Skeletal muscle satellite cell (primary cell): ENCODE measurements around the gene ATPAF1.

ENCODE experiments used
- H3K27me3 ChIP-seq: 2 replicates; pipeline ENCODE4 v1.7.0; 2013; ENCODE audit warnings: low read length; ENCODE audit not compliant: control insufficient read depth, insufficient read depth
- H3K36me3 ChIP-seq: 2 replicates; pipeline ENCODE4 v1.7.0; 2013; ENCODE audit warnings: mild to moderate bottlenecking, control low read depth, low read length; ENCODE audit not compliant: insufficient read depth
- H3K4me1 ChIP-seq: 2 replicates; pipeline ENCODE4 v1.7.0; 2013; ENCODE audit warnings: low read length; ENCODE audit not compliant: control insufficient read depth, insufficient read depth
- H3K4me2 ChIP-seq: 2 replicates; pipeline ENCODE4 v1.7.0; 2013; ENCODE audit warnings: mild to moderate bottlenecking, low read length
- H3K4me3 ChIP-seq: 2 replicates; pipeline ENCODE4 v1.7.0; 2013; ENCODE audit warnings: low read length
- H3K9ac ChIP-seq: 2 replicates; pipeline ENCODE4 v1.7.0; 2013; ENCODE audit warnings: mild to moderate bottlenecking, low read depth, low read length, moderate library complexity
- H3K9me3 ChIP-seq: replicated peaks from 2 replicates; pipeline ENCODE4 v1.7.0; 2013; ENCODE audit warnings: mild to moderate bottlenecking, control low read depth, low read length

The ATPAF1 gene

GRCh38 chr1:46691997-46692790, 24.0 kb upstream of the ATPAF1 start:
- Histone ChIP-seq H3K4me2 (no peak overlapping the region), H3K9me3 (no peaks in the 10 kb centered on the region), H3K36me3 (peaks cover 70% of the 10 kb centered on the region), H3K27me3 (no peaks in the 10 kb centered on the region), H3K9ac (no peak overlapping the region), H3K4me3 (no peak overlapping the region), H3K4me1 (peaks cover 8% of the 10 kb centered on the region)

GRCh38 chr1:46690931-46691421, 22.8 kb upstream of the ATPAF1 start:
- Histone ChIP-seq H3K4me1 (peaks cover 9% of the 10 kb centered on the region), H3K27me3 (no peaks in the 10 kb centered on the region), H3K4me2 (no peak overlapping the region), H3K4me3 (no peak overlapping the region), H3K36me3 (peaks cover 74% of the 10 kb centered on the region), H3K9me3 (no peaks in the 10 kb centered on the region), H3K9ac (no peak overlapping the region)

- H3K4me3 ChIP-seq: no peak overlapping the region
- H3K27me3 ChIP-seq: no peaks in the 10 kb centered on the region
Measured at GRCh38 chr1:46689897-46690296, 21.7 kb upstream of the ATPAF1 start.

GRCh38 chr1:46689356-46689755, 21.2 kb upstream of the ATPAF1 start:
- no peaks in the 10 kb centered on the region for H3K27me3 ChIP-seq
- H3K4me3 ChIP-seq: no peak overlapping the region
- peaks cover 9% of the 10 kb centered on the region for H3K4me1 ChIP-seq
- H3K36me3 ChIP-seq: peaks cover 79% of the 10 kb centered on the region
- no peak overlapping the region for H3K4me2 ChIP-seq
- no peaks in the 10 kb centered on the region for H3K9me3 ChIP-seq
- H3K9ac ChIP-seq: no peak overlapping the region

More at GRCh38 chr1:46689897-46690296, 21.7 kb upstream of the ATPAF1 start:
- no peak overlapping the region for H3K9ac ChIP-seq
- H3K4me2 ChIP-seq: no peak overlapping the region
- peaks cover 9% of the 10 kb centered on the region for H3K4me1 ChIP-seq
- no peaks in the 10 kb centered on the region for H3K9me3 ChIP-seq
- peaks cover 74% of the 10 kb centered on the region for H3K36me3 ChIP-seq

- Histone ChIP-seq H3K36me3 (peaks cover 92% of the 10 kb centered on the region), H3K4me3 (no peak overlapping the region), H3K4me2 (no peak overlapping the region), H3K9ac (no peak overlapping the region), H3K9me3 (no peaks in the 10 kb centered on the region), H3K27me3 (no peaks in the 10 kb centered on the region), H3K4me1 (peaks cover 9% of the 10 kb centered on the region)
Measured at GRCh38 chr1:46687921-46688509, 19.9 kb upstream of the ATPAF1 start.

GRCh38 chr1:46687093-46687659, 19.0 kb upstream of the ATPAF1 start:
- Histone ChIP-seq H3K27me3 (no peaks in the 10 kb centered on the region), H3K4me2 (no peak overlapping the region), H3K4me3 (no peak overlapping the region), H3K9me3 (no peaks in the 10 kb centered on the region), H3K36me3 (peaks cover 97% of the 10 kb centered on the region), H3K4me1 (peaks cover 9% of the 10 kb centered on the region), H3K9ac (no peak overlapping the region)

GRCh38 chr1:46686255-46686654, 18.1 kb upstream of the ATPAF1 start:
- peaks cover 9% of the 10 kb centered on the region for H3K4me1 ChIP-seq
- no peak overlapping the region for H3K4me3 ChIP-seq

GRCh38 chr1:46684670-46685069, 16.5 kb upstream of the ATPAF1 start:
- no peak overlapping the region for H3K4me3 ChIP-seq
- H3K4me2 ChIP-seq: no peak overlapping the region
- no peaks in the 10 kb centered on the region for H3K27me3 ChIP-seq
- H3K9ac ChIP-seq: no peak overlapping the region
- no peaks in the 10 kb centered on the region for H3K9me3 ChIP-seq
- H3K36me3 ChIP-seq: peaks cover 86% of the 10 kb centered on the region
- peaks cover 9% of the 10 kb centered on the region for H3K4me1 ChIP-seq

More at GRCh38 chr1:46686255-46686654, 18.1 kb upstream of the ATPAF1 start:
- H3K27me3 ChIP-seq: no peaks in the 10 kb centered on the region
- H3K4me2 ChIP-seq: no peak overlapping the region
- H3K9me3 ChIP-seq: no peaks in the 10 kb centered on the region
- no peak overlapping the region for H3K9ac ChIP-seq
- peaks cover 92% of the 10 kb centered on the region for H3K36me3 ChIP-seq

GRCh38 chr1:46682064-46682463, 13.9 kb upstream of the ATPAF1 start:
- Histone ChIP-seq H3K27me3 (no peaks in the 10 kb centered on the region), H3K9me3 (no peaks in the 10 kb centered on the region), H3K36me3 (peaks cover 77% of the 10 kb centered on the region), H3K4me3 (no peak overlapping the region), H3K9ac (no peak overlapping the region), H3K4me1 (no peaks in the 10 kb centered on the region), H3K4me2 (no peak overlapping the region)

- Histone ChIP-seq H3K4me3 (no peak overlapping the region), H3K36me3 (peaks cover 75% of the 10 kb centered on the region), H3K4me1 (no peaks in the 10 kb centered on the region), H3K27me3 (no peaks in the 10 kb centered on the region), H3K9ac (no peak overlapping the region), H3K9me3 (no peaks in the 10 kb centered on the region), H3K4me2 (no peak overlapping the region)
Measured at GRCh38 chr1:46681333-46682034, 13.3 kb upstream of the ATPAF1 start.
